C4-2B (cell line): ENCODE measurements around the gene SLX4IP.

Experiments
- ZFX ChIP-seq: fragments of 450-650 bp; IDR thresholded peaks from 2 replicates; pipeline ENCODE4 v1.6.1; 2017
- TF ChIP-seq, protein P1 (sequence below): fragments of 450-650 bp; conservative IDR thresholded peaks from 2 replicates; pipeline ENCODE4 v1.5.1; 2017; ENCODE audit warnings: mild to moderate bottlenecking

DNA sequence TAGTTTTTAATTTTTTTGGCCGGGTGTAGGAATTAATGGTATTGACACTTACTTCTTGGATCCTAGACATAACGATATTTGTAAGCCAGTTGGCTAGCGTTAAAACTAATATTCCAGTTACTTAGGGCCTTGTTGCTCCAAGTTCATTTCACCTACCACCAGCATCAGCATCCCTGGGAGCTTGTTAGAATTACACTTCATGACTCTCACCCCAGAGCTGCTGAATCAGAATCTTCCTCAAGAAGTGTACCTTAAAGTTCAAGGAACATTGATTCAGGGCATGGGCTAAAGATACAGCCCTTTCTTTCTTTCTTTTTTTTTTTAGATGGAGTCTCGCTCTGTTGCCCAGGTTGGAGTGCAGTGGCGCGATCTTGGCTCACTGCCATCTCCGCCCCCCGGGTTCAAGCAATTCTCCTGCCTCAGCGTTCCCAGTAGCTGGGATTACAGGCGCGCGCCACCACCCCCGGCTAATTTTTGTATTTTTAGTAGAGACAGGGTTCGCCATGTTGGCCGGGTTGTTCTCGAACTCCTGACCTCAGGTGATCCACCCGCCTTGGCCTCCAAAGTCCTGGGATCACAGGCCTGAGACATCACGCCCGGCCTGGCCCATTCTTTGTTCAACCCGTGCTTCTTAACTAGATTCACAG is 1.1 kb downstream of the SLX4IP start:
- TF ChIP-seq, protein P1, sequence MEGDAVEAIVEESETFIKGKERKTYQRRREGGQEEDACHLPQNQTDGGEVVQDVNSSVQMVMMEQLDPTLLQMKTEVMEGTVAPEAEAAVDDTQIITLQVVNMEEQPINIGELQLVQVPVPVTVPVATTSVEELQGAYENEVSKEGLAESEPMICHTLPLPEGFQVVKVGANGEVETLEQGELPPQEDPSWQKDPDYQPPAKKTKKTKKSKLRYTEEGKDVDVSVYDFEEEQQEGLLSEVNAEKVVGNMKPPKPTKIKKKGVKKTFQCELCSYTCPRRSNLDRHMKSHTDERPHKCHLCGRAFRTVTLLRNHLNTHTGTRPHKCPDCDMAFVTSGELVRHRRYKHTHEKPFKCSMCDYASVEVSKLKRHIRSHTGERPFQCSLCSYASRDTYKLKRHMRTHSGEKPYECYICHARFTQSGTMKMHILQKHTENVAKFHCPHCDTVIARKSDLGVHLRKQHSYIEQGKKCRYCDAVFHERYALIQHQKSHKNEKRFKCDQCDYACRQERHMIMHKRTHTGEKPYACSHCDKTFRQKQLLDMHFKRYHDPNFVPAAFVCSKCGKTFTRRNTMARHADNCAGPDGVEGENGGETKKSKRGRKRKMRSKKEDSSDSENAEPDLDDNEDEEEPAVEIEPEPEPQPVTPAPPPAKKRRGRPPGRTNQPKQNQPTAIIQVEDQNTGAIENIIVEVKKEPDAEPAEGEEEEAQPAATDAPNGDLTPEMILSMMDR = no peak
- TF ChIP-seq ZFX = no peak
